22Rv1 (cell line): Measurements from ENCODE around the gene NETO2.

Experiments used
- CTCF ChIP-seq: fragments of 450-650 bp; IDR thresholded peaks from 2 replicates; pipeline ENCODE4 v1.5.1; 2017; ENCODE audit warnings: mild to moderate bottlenecking
- ZFX ChIP-seq: fragments of 450-650 bp; IDR thresholded peaks from 2 replicates; pipeline ENCODE4 v1.6.1; 2017; ENCODE audit warnings: antibody characterized with exemption, borderline replicate concordance

- TF ChIP-seq CTCF = no peak
- no peak for TF ChIP-seq ZFX
These were observed 73.7 kb downstream of the NETO2 start for GRCh38 chr16:47069841-47070584.
